HepG2 (cell line): ENCODE results near the gene CNNM1. TPM values are rescaled to one million over a fixed set of nuclear protein-coding genes. Genes with fewer than 3 reads are reported as not detected.
A peak's percentile ranks its signal among the peaks of the same experiment; 100 is the strongest.

ENCODE experiments used
- AGO1 ChIP-seq: fragments of 200-400 bp; formaldehyde crosslinking; IDR thresholded peaks from 2 replicates; pipeline ENCODE4 v1.6.1; 2017; ENCODE audit warnings: mild to moderate bottlenecking, low read depth, low read length, moderate library complexity; ENCODE audit not compliant: poor library complexity, severe bottlenecking
- AHR ChIP-seq: IDR thresholded peaks from 2 replicates; pipeline ENCODE4 v1.6.1; 2018; ENCODE audit warnings: missing genetic modification reagents, missing compliant biosample characterization
- FOXA1 ChIP-seq, 2 experiments: fragments of 450-650 bp in 1 of 2; sonication (generic) in 1 of 2; formaldehyde crosslinking in 1 of 2; IDR thresholded peaks; 2 replicates each; pipeline versions ENCODE4 v1.4.0 to v1.6.1; 2016 to 2020; ENCODE audit warnings: missing genetic modification reagents in 1 of 2
- GTF2F1 ChIP-seq: fragments of 150-350 bp; IDR thresholded peaks from 2 replicates; pipeline ENCODE4 v1.6.1; 2014; ENCODE audit warnings: low read length
- IRF9 ChIP-seq: sonication (generic); formaldehyde crosslinking; IDR thresholded peaks from 2 replicates; pipeline ENCODE4 v1.8.0; 2022; ENCODE audit warnings: missing genetic modification reagents, mild to moderate bottlenecking, borderline replicate concordance
- MAF1 ChIP-seq: sonication (generic); formaldehyde crosslinking; IDR thresholded peaks from 2 replicates; pipeline ENCODE4 v1.5.0; 2020; ENCODE audit warnings: missing genetic modification reagents, borderline replicate concordance
- MAFG ChIP-seq: sonication (generic); formaldehyde crosslinking; IDR thresholded peaks from 2 replicates; pipeline ENCODE4 v1.5.1; 2020; ENCODE audit warnings: mild to moderate bottlenecking, missing genetic modification reagents
- MYPOP ChIP-seq: sonication (generic); formaldehyde crosslinking; IDR thresholded peaks from 2 replicates; pipeline ENCODE4 v1.8.1; 2023; ENCODE audit warnings: mild to moderate bottlenecking, moderate library complexity, missing genetic modification reagents
- PATZ1 ChIP-seq: sonication (generic); formaldehyde crosslinking; IDR thresholded peaks from 2 replicates; pipeline ENCODE4 v1.4.0; 2020; ENCODE audit warnings: missing genetic modification reagents
- RBAK ChIP-seq: sonication (generic); formaldehyde crosslinking; IDR thresholded peaks from 2 replicates; pipeline ENCODE4 v1.5.1; 2020; ENCODE audit warnings: mild to moderate bottlenecking, missing genetic modification reagents
- RBFOX2 ChIP-seq: fragments of 200-400 bp; formaldehyde crosslinking; IDR thresholded peaks from 2 replicates; pipeline ENCODE4 v1.6.1; 2017; ENCODE audit warnings: low read depth, mild to moderate bottlenecking, low read length
- RFX1 ChIP-seq: fragments of 450-650 bp; IDR thresholded peaks from 2 replicates; pipeline ENCODE4 v1.6.1; 2017
- SMYD3 ChIP-seq: sonication (generic); formaldehyde crosslinking; IDR thresholded peaks from 2 replicates; pipeline ENCODE4 v1.8.1; 2023; ENCODE audit warnings: mild to moderate bottlenecking, missing genetic modification reagents
- ZFP82 ChIP-seq: sonication (generic); formaldehyde crosslinking; IDR thresholded peaks from 2 replicates; pipeline ENCODE4 v1.5.1; 2020; ENCODE audit warnings: mild to moderate bottlenecking, missing genetic modification reagents, borderline replicate concordance
- ZNF329 ChIP-seq: sonication (generic); formaldehyde crosslinking; IDR thresholded peaks from 2 replicates; pipeline ENCODE4 v1.9.0; 2021; ENCODE audit warnings: low read depth, mild to moderate bottlenecking, missing genetic modification reagents
- ZNF501 ChIP-seq: sonication (generic); formaldehyde crosslinking; IDR thresholded peaks from 2 replicates; pipeline ENCODE4 v1.5.1; 2020; ENCODE audit warnings: mild to moderate bottlenecking, moderate library complexity, missing genetic modification reagents
- ZNF629 ChIP-seq: sonication (generic); formaldehyde crosslinking; conservative IDR thresholded peaks from 2 replicates; pipeline ENCODE4 v1.5.0; 2020; ENCODE audit warnings: missing genetic modification reagents
- ZNF720 ChIP-seq: sonication (generic); formaldehyde crosslinking; IDR thresholded peaks from 2 replicates; pipeline ENCODE4 v1.4.0; 2020; ENCODE audit warnings: missing genetic modification reagents
- ZNF782 ChIP-seq: sonication (generic); formaldehyde crosslinking; IDR thresholded peaks from 2 replicates; pipeline ENCODE4 v1.4.0; 2020; ENCODE audit warnings: missing genetic modification reagents, mild to moderate bottlenecking, borderline replicate concordance
- ZNF879 ChIP-seq: sonication (generic); formaldehyde crosslinking; IDR thresholded peaks from 2 replicates; pipeline ENCODE4 v1.8.1; 2023; ENCODE audit warnings: missing genetic modification reagents
- polyA plus RNA-seq, 8 experiments: library from polyadenylated mRNA; depleted of rRNA in 3 of 8; stranded (reverse) in 7 of 8; unstranded in 1 of 8; fragments of >200 nt; fragmentation: Illumina TruSeq in 4 of 8; extraction: Trizol in 4 of 8; gene quantifications; 2 replicates each; pipeline versions ENCODE4 v1.2.1 to v1.2.3, GENCODE V29; 2011 to 2016; ENCODE audit warnings: low read depth in 4 of 8, missing spikeins in 1 of 8, mixed read lengths in 1 of 8; ENCODE audit not compliant: insufficient read depth in 1 of 8
- total RNA-seq, 5 experiments: library from RNA; depleted of rRNA; stranded (reverse); fragments of >200 nt; fragmentation: Illumina TruSeq; extraction: Trizol; gene quantifications; 2 replicates each; pipeline ENCODE4 v1.2.3, GENCODE V29; 2016; ENCODE audit warnings: low read depth in 1 of 5
- TF ChIP-seq, protein P1 (sequence below): IDR thresholded peaks from 2 replicates; pipeline ENCODE4 v1.6.1; 2016
- TF ChIP-seq, protein P2 (sequence below): IDR thresholded peaks from 2 replicates; pipeline ENCODE4 v1.6.1; 2018; ENCODE audit warnings: missing genetic modification reagents

CNNM1 gene
- total and polyA plus RNA-seq, 2 of the 13 experiments (the other 11 are each of a cell fraction or from before 2014, with no cell fraction given): 4.3 to 9.6 TPM

- TF ChIP-seq PATZ1 (CRISPR knock-in tag) (peak; percentile 50; the same call in 1 of the 2 replicates), ZNF720 (CRISPR knock-in tag) (no peak), IRF9 (CRISPR knock-in tag) (peak; percentile 17; the same call in 1 of the 2 replicates), ZNF629 (CRISPR knock-in tag) (0 out of 2 replicates have a peak, but pooled peaks have one; percentile 15), AGO1 (no peak), ZFP82 (CRISPR knock-in tag) (no peak), SMYD3 (0 out of 2 replicates have a peak, but pooled peaks have one; percentile 56), GTF2F1 (no peak), AHR (no peak), ZNF329 (CRISPR knock-in tag) (no peak), MAF1 (CRISPR knock-in tag) (peak; percentile 65; the same call in 1 of the 2 replicates), RBFOX2 (peak; percentile 74), RFX1 (no peak), ZNF879 (CRISPR knock-in tag) (peak; percentile 89; the same call in 1 of the 2 replicates), RBAK (CRISPR knock-in tag) (no peak), FOXA1 (IDR thresholded peaks at IDR 0.05) (no peak), FOXA1 (CRISPR knock-in tag; IDR thresholded peaks at IDR 0.05) (no peak), ZNF782 (CRISPR knock-in tag) (no peak), MAFG (CRISPR knock-in tag) (peak; percentile 47; the same call in 1 of the 2 replicates), ZNF501 (CRISPR knock-in tag) (peak; percentile 82), MYPOP (peak; percentile 89)
- TF ChIP-seq, protein P1, sequence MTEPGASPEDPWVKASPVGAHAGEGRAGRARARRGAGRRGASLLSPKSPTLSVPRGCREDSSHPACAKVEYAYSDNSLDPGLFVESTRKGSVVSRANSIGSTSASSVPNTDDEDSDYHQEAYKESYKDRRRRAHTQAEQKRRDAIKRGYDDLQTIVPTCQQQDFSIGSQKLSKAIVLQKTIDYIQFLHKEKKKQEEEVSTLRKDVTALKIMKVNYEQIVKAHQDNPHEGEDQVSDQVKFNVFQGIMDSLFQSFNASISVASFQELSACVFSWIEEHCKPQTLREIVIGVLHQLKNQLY (CRISPR knock-in tag): no peak
- TF ChIP-seq, protein P2, sequence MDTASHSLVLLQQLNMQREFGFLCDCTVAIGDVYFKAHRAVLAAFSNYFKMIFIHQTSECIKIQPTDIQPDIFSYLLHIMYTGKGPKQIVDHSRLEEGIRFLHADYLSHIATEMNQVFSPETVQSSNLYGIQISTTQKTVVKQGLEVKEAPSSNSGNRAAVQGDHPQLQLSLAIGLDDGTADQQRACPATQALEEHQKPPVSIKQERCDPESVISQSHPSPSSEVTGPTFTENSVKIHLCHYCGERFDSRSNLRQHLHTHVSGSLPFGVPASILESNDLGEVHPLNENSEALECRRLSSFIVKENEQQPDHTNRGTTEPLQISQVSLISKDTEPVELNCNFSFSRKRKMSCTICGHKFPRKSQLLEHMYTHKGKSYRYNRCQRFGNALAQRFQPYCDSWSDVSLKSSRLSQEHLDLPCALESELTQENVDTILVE (CRISPR knock-in tag): no peak
Observed at GRCh38 chr10:99329554-99330346, 594 bp downstream of the CNNM1 start (continued).
